NCI-H2196 (cell line): Measurements from ENCODE around the gene RNPS1.

ENCODE experiments used
- DNase-seq: peaks from one replicate; lab custom pipeline; 2025; ENCODE audit not compliant: unreplicated experiment; lab: John Stamatoyannopoulos, UW

Gene RNPS1

DNA sequence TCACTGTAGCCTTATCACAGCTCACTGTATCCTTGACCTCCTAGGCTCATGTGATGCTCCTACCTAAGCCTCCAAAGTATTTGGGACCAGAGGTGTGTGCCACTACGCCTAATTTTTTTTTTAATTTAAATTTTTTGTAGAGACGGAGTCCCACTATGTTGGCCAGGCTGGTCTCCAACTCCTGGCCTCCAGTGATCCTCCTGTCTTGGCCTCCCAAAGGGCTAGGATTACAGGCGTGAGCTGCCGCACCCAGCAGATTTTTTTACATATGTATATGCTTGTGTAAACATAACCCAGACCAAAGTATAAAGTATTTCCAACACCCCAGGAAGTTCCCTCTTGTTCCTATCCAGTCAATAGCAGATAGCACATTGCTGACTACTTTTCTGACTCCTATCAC is 51.6 kb downstream of the RNPS1 start:
- DNase-seq, result no peak

DNA sequence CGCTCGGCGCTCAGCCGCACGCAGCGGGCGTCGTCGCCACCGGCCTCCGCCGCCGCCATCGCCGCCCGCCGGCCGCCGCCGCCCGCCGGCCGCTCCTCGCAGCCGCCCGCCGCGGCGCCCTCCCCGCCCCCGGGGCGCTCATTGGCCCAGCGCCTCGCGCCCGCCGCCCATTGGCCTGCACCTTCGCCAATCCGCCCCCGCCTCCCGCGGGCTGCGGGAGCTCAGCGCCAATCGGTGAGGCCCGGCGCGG is 53.3 kb downstream of the RNPS1 start, which contains the start of gene PGP:
Gene PGP (minus strand): TSS at position 122 of the 250 bp plus-strand sequence. CDS start 63 bp downstream, at position 59.
- DNase-seq, result no peak

DNA sequence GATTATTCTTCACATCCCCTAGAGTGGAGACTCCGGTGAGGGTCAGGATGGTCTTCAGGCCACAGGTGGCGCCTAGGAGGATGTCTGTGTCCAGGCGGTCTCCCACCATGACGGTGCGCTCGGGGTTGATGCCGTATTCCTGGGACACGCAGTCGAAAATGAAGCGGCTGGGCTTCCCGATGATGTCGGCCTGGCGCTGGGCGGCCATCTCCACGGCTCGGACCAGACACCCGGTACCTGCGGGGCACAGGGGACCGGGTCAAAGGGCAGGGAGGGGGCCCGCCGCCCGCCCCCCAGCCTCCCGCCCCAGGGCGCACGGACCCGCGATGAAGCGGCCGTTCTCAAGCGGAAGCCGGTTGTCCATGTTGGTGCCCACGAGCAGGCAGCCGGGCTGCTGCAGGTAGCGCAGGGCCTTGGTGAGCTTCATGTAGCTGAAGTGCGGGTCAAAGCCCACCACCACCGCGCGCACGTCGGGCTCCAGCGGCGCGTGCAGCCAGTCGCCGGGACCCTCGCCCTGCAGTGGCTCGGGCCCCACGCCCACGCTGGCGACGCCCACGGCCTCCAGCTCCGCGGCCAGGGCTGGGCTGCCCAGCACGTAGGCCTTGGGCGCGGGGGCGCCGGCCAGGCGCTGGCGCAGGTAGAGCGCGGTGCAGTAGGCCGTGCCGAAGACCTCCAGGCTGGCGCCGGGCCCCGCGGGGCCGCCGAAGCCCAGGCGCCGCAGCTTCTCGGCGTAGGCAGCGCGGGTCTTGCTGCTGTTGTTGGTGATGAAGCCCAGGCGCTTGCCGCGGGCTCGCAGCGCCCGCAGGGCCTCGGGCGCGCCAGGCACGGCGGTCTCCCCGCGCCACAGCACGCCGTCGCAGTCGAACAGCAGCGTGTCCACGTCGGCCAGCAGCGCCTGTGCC is 53.9 kb downstream of the RNPS1 start:
- no peak for DNase-seq

DNA sequence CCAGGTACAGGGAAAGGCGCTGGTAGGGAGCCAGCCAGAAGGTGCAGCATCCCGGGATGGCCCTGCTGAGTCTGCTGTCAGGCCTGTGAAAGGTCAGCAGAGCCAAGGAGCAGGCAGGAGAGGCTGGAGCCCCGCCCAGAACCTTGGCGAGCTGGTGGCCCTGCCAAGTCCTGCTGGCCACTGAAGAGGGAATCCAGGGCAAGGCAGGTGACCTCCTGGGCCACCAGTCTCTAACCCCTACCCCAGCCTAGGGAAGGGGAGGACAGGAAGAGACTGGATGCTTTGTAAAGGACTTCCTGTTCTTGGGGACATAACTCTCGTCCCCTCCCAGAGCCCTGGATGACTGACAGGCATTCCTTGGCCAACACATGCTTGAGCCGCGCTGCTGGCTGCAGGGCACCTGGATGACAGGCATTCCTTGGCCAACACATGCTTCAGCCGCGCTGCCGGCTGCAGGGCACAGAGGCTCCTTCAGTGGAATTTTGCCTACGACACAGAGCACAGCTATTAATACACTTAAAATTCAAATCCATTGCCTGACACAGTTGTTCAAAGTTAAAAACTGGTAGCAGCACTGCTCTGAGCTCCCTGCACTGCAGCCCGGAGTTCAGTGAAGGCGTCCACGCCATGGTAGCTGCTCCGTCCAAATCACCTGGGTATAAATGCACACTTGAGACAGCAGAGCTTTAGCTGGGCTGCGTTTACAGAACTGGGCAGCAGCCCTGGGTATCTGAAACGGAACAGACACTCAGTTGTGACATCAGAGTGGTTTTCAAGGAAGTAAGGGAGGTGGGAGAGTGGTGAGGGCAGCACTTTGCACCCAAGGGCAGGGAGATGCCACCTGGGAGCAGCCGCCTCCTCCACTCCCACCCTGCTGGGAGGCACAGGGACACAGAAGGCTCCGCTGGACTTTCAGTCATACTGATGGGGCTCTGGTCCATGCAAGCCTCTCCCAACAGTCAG is 55.3 kb downstream of the RNPS1 start:
- DNase-seq, result no peak

DNA sequence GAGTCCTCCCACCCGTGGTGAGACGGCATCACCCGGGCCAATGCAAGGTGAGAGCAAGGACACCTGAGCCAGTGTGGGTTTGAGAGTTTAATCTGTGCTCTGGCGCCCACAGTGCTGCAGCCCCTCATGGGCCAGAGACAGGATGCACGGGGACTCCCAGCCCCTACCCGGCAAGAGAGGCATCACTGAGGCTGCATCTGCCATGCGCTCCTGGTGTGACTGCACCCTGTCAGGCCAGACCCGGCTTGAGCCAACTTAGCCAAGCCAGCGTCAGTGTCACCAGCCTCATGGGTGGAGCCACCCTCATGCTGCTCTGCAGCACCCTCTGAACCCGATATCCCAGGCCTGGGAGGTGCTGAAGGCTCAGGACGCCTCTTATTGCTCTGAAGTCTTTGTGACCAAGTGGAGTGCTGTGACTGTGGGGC is 56.0 kb downstream of the RNPS1 start:
- DNase-seq, result peak; percentile 28

DNA sequence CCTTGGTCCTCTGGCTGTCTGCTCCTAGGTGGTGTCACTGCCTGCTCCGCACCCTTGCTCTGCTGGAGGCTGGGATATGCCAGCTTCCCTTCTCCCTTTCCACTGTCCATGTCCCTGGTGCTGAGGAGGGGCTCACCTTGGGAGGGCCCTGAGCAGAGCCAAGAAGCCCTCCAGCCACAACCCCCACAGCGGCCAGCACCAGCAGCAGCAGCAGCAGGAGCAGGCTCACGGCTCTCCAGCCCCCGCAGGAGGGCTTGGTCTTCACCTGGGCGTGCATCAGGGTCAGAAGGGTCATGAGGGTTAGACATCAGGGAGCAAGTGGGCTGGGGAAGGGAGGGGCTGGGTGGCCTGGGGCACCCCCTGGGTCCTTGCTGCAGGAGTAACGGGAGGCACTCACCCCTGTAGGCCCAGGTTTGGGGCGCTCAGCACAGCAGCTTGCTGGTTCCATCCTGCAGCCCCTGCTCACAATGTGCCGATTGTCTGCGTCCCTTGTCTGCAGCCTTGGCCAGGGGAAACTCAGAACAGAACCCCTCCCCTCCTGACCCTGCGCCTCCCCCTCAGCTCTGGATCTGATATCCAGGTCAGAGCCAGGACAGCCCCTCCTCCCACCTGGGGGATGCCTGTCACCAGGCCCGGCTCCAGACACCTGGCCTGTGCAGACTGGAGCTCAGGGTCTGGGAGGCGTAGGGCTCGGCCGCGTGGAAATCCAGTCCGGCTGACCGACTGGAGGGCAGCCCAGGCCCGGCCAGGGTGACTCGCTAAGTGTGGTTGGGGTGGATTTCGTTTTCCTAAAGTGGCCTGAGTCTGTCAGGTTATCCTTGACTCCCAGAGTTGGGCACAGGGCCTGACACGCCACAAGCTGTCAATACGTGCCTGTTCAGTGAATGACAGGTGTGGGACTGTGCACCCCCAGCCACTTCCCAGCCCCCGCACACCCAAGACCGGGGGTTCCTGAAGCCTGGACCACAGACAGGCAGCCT is 57.2 kb downstream of the RNPS1 start, which contains the start of gene BRICD5:
Gene BRICD5 (minus strand): TSS at position 478 of the 980 bp plus-strand sequence. CDS start 30 bp downstream, at position 448.
- no peak for DNase-seq

DNA sequence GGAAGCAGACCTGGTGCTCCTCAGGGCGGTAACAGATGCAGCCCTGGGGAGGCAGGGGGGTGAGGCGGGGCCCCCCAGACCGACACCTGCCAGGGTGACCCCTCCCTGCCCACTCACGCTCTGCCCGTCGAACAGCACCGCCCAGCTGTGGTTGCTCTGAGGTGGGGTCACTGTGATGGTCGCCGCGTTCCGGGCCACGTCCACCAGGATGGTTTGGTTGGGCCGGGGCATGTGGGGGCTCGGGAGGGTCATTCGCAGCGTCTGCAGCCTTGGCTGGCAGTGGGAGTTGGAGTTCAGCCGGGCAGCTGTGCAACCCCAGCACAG is 58.0 kb downstream of the RNPS1 start:
- no peak for DNase-seq

DNA sequence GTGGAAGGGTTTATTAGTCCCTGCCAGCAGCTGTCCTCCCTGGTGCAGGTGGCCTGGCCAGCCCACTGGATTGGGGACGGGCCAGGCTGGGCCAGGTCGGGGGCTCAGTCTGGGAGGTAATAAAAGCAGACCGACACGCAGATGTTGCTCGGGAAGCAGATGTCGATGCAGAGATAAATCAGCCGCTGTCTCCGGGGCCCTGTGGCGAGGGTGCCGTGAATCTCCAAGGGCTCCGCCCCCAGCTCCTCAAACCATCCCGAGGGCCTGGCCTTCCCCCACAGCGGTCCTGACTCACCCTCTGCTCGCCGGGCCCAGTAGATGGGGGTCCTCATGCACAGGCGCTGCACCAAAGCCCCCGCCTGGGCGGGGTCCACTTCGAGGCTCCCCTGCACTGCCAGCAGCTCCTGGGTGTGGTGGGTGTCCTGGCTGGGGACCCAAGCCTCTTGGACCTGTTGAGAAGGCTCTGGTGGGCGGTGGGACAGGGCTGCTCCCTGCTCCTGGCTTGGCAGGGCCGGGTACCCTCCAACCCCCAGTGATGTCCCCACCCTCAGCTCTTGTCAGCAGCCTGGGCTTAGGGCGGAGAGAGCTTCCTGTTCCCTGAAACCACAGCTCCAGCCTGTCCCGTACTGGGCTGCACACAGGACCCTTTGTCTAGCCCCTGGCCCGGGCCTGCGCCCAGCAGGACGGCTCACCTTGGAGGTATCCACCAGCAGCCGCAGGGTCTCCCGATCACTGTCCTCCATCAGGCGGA is 58.5 kb downstream of the RNPS1 start:
- no peak for DNase-seq

DNA sequence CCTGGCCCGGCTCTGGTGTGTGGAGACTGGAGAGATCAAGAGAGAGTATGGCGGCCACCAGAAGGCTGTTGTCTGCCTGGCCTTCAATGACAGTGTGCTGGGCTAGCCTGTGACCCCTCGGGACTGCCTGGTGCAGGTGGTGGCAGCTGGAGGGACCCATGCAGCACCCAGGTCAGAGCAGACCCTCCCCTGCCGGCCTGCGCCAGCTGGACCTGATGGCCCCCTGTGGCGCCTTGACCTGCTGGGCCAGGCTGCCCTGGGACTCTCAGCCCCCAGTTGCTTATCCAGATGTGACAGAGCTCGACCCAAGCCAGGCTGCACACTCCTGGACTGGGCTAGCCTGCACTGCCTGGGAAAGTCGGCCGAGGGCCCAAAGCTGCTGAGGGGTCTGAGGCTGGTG is 59.2 kb downstream of the RNPS1 start:
- no peak for DNase-seq

DNA sequence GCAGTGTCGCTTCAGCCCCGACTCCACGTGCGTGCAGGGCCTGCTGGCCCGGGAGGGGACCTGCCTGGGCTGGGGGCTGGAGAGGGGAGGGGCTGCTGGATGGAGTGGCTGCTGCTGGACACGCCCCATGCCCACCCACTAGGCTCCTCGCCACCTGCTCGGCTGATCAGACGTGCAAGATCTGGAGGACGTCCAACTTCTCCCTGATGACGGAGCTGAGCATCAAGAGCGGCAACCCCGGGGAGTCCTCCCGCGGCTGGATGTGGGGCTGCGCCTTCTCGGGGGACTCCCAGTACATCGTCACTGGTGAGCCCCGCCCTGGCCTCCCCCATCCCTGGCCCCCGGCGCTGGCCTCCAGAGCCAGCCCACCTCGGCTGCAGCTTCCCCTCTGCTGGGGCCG is 59.6 kb downstream of the RNPS1 start:
- DNase-seq, result no peak

DNA sequence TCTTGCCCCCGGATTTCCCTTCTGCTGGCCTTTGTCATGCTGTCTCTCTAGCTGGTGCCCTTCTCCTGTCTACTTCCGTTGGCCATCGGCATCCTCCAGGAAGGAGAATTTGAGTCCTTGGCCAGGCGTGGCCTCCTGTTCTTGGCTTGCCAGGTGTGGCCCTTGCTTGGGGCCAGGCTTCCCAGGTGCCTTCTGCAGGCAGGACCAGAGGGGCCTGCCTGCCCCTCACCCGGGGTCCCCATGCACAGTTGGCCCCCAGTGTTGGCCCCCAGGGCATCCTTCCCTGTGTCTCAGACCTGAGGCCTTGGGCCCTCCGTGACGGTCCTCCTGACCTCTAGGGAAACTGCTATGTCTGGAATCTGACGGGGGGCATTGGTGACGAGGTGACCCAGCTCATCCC is 60.1 kb downstream of the RNPS1 start:
- no peak for DNase-seq

DNA sequence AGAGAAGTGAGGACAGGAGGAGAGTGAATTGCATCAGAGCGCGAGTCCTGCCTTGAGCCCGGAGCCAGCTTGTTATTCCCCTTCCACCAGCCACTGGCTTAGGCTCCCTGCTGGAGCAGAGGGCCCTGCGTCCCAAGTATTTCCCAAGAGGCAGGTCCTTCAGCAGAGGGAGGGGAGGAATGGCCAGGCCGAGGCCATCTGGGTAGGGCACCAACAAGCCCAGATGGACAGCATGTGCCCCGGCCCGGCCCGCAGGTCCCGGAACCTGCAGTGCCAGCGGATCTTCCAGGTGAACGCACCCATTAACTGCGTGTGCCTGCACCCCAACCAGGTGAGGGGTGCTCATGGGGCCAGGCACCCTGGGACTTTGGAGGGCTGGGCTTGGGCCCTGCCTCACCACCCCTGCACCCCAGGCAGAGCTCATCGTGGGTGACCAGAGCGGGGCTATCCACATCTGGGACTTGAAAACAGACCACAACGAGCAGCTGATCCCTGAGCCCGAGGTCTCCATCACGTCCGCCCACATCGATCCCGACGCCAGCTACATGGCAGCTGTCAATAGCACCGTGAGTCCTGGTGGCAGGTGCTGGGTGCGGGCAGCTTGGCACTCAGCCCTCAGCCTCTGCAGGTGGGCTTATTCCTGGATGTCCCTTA is 61.0 kb downstream of the RNPS1 start:
- DNase-seq, result no peak

DNA sequence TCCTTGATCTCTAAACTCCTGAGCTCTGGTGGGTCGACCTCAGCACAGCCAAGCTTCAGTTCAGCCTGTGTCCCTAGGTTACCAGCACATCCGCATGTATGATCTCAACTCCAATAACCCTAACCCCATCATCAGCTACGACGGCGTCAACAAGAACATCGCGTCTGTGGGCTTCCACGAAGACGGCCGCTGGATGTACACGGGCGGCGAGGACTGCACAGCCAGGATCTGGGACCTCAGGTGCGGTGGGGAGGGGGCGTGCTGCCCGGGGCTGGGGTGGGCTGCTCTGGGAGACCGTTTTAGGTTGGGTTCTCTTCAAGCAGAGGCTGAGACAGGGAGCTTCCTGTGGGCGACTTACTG is 61.5 kb downstream of the RNPS1 start:
- no peak for DNase-seq

DNA sequence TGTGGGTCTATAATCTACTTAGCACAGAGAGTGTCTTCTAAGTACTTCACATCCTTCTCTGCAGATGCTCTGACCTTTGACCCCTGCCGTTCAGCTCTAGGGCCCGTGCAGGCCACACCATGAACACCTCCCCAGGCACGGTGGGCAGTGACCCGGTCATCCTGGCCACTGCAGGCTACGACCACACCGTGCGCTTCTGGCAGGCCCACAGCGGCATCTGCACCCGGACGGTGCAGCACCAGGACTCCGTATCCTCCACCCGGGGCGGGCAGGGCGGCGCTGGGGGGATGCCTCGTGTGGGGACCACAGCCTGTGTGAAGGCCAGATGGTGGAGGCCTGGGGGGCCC is 62.0 kb downstream of the RNPS1 start:
- no peak for DNase-seq

DNA sequence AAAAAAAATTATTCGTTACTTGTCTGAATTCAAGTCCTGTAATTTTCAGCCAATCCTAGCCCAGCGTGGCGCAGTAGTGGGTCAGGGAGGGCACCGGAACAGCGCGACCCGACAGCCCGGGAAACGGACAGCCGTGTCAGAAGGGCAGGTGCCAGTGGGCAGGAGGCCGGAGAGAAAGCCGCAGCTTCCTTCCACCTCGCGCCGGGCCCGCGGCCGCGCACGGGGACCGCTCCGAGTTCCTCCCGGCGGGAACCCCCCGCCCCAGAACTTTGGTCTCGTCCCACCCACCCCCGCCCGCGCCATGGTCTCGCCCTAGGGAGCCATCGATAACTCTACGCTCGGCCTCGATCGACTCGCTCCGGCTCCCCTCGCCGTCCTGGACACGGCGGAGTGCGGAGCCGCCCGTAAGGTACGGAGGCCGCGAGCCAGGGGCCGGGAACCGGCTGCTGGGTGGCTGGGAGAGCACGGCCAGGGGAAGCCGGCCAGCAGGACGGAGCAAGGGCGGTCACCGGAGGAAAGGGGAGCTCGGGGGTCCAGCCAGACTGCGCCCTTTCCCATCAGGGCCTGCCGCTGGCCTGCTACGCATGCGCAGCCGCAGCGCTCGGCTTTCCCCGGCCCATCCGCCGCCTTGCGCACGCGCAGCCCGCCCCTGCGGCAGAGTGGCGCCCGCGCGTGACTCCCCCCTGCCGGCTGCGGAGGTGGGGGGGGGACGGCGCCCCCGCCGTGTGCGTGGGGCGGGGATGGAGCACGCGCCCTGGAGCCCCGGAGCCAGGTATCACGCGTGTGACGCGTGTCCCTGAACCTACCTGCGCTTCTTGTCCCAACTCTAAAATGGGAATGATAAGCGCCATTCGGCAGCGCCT is 62.6 kb downstream of the RNPS1 start, which contains the start of gene MLST8:
Gene MLST8 (plus strand): TSS at position 351 of the 863 bp plus-strand sequence. CDS start 632 bp downstream, outside the sequence.
- peak; percentile 85 for DNase-seq

DNA sequence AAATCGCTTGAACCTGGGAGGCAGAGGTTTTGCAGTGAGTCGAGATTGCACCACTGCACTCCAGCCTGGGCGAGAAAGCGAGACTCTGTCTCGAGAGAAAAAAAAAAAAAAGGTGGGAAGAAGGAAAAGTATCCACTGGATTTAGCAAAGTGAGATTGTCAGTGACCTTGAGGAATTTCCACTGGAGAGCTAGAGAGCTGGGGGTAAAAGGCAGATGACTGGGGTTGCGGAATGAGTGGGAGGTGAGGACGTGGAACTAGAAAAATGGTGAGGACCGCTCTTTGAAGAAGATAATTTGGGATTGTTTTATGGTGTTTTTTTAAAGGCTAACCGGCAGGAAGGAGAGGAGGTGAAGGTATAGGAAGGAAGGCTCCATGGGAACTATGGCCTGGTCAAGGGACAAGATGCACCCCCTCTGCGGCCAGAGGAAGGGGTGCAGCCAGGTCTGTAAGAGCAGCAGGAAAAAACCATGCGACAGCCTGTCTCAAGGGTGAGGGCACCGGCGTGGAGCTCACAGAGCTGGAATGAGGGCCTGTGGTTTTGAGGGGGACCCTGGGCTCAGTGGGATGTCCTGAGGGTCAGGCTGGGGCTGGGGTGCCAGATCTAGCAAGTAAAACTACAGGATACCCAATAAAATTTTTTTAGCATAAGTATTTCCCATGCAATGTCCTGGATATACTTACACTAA is 63.4 kb downstream of the RNPS1 start:
- no peak for DNase-seq
